HL-60 (cell line): ENCODE measurements around the gene GANC.

Experiments used
- DNase-seq, 2 experiments: peaks; one replicate each; pipeline ENCODE4 v3.0.0-alpha.2; 2010 to 2020; ENCODE audit warnings: low read depth in 1 of 2, low spot score in 1 of 2
- H3K27ac ChIP-seq: fragments of 250-450 bp; sonication (Bioruptor Pico); replicated peaks from 2 replicates; pipeline ENCODE4 v1.5.1; 2020; ENCODE audit warnings: mild to moderate bottlenecking, moderate library complexity
- H3K27me3 ChIP-seq: fragments of 250-450 bp; sonication (Bioruptor Pico); 2 replicates; pipeline ENCODE4 v1.5.1; 2021; ENCODE audit warnings: mild to moderate bottlenecking, moderate library complexity; ENCODE audit not compliant: insufficient read depth, poor library complexity, severe bottlenecking
- H3K4me3 ChIP-seq: replicated peaks from 2 replicates; pipeline ENCODE4 v1.5.1; 2011; ENCODE audit warnings: mild to moderate bottlenecking, control low read depth, low read length; ENCODE audit not compliant: insufficient read depth
- GABPA ChIP-seq: IDR thresholded peaks from 2 replicates; pipeline ENCODE4 v1.6.1; 2012; ENCODE audit warnings: low read depth
- POLR2AphosphoS5 ChIP-seq: IDR thresholded peaks from 2 replicates; pipeline ENCODE4 v1.6.1; 2012; ENCODE audit warnings: low read depth
- SPI1 ChIP-seq: IDR thresholded peaks from 2 replicates; pipeline ENCODE4 v1.6.1; 2012; ENCODE audit warnings: low read depth, mild to moderate bottlenecking, borderline replicate concordance
- TF ChIP-seq, protein P1 (sequence below): IDR thresholded peaks from one replicate; pipeline ENCODE4 v1.5.1; 2011; ENCODE audit warnings: low read length, control low read depth, inconsistent platforms; ENCODE audit not compliant: insufficient read depth
- TF ChIP-seq, protein P2 (sequence below): IDR thresholded peaks from 2 replicates; pipeline ENCODE4 v1.6.1; 2012; ENCODE audit warnings: low read depth; ENCODE audit not compliant: insufficient replicate concordance

The GANC gene

DNA sequence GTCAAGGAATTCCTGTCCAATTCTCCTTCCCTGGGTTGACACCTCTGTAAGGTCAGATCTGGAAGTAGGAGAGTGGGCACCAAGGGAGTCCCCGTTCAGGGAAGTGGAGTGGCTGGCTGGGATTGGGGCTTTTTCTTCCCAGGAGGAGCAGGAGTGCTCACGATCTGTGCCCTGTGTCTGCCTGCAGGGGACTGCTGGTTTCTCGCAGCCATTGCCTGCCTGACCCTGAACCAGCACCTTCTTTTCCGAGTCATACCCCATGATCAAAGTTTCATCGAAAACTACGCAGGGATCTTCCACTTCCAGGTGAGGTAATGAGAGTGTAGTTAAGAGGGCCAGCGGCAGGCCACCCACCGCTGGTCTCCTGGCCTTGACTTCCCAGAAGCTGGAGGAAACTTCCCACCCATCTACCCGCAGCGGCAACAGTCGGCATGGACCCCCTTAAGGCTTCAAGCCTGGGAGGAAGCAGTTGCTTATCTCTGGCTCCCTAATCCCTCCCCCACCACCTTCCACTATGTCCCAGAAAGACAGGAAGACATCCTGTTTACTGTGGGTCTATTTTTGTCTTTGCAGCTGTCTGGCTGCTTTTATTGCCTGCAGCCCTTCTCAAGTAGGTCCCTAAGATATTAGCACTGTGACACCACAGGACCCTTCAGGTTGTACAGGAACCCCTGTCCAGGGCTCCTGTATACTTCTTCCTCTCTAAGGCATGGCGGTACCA, 113.1 kb downstream of the GANC start:
- TF ChIP-seq SPI1: no peak
- no peak for TF ChIP-seq POLR2AphosphoS5
- DNase-seq: no peak

DNA sequence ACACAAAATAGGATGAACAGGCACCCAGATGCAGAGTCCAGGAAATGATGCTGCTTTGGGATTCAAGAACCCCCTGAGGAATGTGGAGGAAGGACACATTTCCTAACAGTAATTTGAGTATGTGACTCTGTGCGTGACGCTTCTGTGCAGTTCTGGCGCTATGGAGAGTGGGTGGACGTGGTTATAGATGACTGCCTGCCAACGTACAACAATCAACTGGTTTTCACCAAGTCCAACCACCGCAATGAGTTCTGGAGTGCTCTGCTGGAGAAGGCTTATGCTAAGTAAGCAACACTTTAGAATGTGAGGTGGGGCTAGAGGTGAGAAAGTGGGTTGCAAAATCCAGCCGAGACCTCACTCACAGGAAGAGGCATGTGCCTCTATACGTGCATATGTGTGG, 114.6 kb downstream of the GANC start:
- H3K27me3 ChIP-seq: no peaks in the 10 kb centered on the region
- DNase-seq: no peak
- no peak overlapping the region for H3K27ac ChIP-seq
- TF ChIP-seq SPI1 (no peak), GABPA (no peak), POLR2AphosphoS5 (no peak)
- TF ChIP-seq, protein P1, sequence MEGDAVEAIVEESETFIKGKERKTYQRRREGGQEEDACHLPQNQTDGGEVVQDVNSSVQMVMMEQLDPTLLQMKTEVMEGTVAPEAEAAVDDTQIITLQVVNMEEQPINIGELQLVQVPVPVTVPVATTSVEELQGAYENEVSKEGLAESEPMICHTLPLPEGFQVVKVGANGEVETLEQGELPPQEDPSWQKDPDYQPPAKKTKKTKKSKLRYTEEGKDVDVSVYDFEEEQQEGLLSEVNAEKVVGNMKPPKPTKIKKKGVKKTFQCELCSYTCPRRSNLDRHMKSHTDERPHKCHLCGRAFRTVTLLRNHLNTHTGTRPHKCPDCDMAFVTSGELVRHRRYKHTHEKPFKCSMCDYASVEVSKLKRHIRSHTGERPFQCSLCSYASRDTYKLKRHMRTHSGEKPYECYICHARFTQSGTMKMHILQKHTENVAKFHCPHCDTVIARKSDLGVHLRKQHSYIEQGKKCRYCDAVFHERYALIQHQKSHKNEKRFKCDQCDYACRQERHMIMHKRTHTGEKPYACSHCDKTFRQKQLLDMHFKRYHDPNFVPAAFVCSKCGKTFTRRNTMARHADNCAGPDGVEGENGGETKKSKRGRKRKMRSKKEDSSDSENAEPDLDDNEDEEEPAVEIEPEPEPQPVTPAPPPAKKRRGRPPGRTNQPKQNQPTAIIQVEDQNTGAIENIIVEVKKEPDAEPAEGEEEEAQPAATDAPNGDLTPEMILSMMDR: no peak
- TF ChIP-seq, protein P2, sequence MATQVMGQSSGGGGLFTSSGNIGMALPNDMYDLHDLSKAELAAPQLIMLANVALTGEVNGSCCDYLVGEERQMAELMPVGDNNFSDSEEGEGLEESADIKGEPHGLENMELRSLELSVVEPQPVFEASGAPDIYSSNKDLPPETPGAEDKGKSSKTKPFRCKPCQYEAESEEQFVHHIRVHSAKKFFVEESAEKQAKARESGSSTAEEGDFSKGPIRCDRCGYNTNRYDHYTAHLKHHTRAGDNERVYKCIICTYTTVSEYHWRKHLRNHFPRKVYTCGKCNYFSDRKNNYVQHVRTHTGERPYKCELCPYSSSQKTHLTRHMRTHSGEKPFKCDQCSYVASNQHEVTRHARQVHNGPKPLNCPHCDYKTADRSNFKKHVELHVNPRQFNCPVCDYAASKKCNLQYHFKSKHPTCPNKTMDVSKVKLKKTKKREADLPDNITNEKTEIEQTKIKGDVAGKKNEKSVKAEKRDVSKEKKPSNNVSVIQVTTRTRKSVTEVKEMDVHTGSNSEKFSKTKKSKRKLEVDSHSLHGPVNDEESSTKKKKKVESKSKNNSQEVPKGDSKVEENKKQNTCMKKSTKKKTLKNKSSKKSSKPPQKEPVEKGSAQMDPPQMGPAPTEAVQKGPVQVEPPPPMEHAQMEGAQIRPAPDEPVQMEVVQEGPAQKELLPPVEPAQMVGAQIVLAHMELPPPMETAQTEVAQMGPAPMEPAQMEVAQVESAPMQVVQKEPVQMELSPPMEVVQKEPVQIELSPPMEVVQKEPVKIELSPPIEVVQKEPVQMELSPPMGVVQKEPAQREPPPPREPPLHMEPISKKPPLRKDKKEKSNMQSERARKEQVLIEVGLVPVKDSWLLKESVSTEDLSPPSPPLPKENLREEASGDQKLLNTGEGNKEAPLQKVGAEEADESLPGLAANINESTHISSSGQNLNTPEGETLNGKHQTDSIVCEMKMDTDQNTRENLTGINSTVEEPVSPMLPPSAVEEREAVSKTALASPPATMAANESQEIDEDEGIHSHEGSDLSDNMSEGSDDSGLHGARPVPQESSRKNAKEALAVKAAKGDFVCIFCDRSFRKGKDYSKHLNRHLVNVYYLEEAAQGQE: no peak
- no peak overlapping the region for H3K4me3 ChIP-seq

More for the DNA sequence above, 113.1 kb downstream of the GANC start:
- no peak overlapping the region for H3K27ac ChIP-seq
- no peaks in the 10 kb centered on the region for H3K27me3 ChIP-seq
- H3K4me3 ChIP-seq: no peak overlapping the region

DNA sequence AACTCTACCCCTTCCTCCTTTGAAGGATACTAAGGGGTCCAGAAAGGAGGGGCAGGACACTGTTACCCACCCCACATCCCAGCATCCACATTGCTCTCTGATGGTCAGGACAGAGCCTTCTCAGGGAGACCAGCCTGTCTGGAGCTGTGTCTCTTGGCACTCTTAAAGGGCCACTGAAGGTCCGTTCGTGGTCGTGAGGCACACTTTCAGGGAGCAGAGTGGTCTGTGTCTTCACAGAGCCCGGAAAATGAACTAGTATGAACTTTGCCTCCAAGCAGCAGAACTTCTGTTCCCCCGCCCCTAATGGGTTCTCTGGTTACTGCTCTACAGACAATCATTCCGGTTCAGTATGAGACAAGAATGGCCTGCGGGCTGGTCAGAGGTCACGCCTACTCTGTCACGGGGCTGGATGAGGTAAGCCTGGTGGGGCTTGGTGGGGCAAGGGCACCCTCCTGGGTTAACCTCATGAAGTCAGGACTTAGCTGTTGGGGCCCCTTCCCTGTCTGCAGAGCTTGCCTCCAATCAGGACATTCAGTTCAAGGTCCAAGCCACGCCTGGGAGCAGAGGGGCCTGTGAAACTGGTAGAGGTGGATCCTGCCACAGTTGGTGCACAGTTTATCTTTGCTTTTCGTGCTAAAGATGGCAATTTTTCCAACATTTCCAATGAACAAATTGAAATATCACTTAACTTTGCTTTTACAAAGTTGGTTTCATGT, 119.5 kb downstream of the GANC start:
- Histone ChIP-seq H3K27ac (no peak overlapping the region), H3K4me3 (no peak overlapping the region), H3K27me3 (no peaks in the 10 kb centered on the region)
- TF ChIP-seq, protein P2: no peak
- no peak for TF ChIP-seq POLR2AphosphoS5
- no peak for TF ChIP-seq GABPA
- TF ChIP-seq SPI1: no peak
- TF ChIP-seq, protein P1: no peak
- no peak for DNase-seq

DNA sequence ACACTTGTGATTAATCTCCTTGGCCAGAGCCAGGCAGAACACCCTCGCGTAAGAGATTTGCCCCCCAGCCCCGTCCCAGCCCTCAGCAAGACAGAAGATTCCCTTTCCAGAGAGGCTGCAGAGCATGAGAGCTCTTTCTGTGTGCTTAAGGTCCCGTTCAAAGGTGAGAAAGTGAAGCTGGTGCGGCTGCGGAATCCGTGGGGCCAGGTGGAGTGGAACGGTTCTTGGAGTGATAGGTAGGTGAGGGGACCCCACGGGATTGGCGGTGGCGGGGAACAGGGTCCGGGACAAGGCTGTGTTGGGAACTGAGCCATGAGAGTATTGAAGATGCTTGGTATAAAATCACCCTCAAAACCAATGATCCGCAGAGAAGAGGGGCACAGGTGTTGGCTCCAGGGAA, 121.1 kb downstream of the GANC start:
- no peak for DNase-seq
- TF ChIP-seq GABPA (no peak), SPI1 (no peak), POLR2AphosphoS5 (no peak)
- TF ChIP-seq, protein P2: no peak
- TF ChIP-seq, protein P1: no peak
- Histone ChIP-seq H3K4me3 (no peak overlapping the region), H3K27ac (no peak overlapping the region), H3K27me3 (no peaks in the 10 kb centered on the region)
